ENCODE results near the gene USH1G.
"Not testable (repeated sequence)": the region's sequence is repeated elsewhere in the genome, so short reads cannot be mapped to it uniquely, and the experiment has no call there.

The USH1G gene

DNA sequence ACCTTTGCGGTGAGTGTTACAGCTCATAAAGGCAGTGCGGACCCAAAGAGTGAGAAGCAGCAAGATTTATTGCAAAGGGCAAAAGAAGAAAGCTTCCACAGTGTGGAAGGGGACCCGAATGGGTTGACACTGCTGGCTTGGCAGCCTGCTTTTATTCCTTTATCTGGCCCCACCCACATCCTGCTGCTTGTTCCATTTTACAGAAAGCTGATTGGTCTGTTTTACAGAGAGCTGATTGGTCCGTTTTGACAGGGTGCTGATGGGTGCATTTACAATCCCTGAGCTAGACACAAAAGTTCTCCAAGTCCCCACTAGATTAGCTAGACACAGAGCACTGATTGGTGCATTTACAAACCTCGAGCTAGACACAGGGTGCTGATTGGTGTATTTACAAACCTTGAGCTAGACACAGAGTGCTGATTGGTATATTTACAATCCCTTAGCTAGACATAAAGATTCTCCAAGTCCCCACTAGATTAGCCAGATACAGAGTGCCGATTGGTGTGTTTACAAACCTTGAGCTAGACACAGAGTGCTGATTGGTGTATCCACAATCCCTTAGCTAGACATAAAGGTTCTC lies 16.8 kb downstream of the USH1G start:
- not testable (repeated sequence) for DNase-seq

DNA sequence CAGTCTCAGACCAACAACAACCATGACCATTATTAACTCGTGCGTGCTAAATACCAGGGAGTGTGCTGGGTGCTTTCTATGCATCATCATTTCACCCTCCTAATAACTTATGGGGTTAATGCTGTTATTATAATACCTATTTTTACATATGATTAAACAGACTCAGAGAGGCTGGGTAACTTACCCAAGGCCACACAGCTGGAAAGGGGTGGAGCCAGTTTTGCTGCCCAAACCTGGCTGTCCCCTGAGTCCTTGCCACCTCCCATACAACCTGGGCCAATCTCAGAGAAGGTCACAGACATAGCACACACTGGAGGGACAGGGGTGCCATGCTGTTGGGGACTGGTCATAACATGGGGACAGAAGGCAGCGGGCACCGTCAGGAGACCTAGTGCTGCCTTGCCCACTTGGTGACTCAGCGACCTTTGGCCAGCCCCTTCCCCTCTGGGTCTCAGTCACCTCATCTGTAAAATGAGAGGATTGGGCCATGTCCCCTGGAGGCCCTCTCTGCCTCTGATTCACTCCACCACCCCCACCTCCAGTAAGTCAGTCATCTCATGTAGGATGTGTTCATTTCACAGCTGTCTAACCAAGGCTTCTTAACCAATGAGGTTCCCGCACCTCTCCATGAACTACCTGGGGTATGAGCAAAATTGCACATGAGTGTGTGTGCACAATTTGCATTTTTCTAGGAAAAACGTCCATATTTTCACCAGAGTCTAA lies 18.2 kb downstream of the USH1G start:
- DNase-seq, result no peak

DNA sequence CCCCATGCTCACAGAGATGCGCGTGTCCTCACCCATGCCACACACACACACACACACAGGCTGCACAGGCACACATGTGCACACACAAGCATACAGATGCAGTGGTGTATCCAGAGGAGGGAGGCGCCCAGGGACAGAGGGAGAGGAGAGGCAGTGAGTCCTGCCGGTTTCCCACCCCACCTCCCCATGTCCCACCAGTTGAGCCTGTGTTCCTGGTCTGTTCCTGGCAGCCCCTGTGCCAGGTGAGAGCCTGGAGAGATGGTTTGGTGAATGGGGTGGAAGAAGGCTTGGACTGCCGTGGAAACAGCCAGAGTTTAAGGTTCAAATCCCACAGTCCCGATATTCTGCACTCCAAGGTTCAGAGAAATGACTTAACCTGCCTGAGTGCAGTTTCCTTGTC lies 19.4 kb downstream of the USH1G start:
- no peak for DNase-seq

DNA sequence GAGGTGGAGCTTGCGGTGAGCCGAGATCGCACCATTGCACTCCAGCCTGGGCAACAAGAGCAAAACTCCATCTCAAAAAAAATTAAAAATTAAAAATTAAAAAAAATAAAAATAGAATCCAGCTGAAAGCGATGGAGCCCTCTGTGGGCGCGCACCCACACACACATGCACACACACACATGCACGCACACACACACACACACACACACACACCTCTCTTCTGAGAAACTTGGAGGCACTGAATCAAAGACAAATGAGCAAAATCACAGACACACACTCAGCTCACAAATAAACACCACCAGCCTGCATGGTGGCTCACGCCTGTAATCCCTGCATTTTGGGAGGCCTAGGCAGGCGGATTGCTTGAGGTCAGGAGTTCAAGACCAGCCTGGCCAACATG lies 20.0 kb downstream of the USH1G start:
- DNase-seq, result peak in 1 of 56 donors; percentile 6

DNA sequence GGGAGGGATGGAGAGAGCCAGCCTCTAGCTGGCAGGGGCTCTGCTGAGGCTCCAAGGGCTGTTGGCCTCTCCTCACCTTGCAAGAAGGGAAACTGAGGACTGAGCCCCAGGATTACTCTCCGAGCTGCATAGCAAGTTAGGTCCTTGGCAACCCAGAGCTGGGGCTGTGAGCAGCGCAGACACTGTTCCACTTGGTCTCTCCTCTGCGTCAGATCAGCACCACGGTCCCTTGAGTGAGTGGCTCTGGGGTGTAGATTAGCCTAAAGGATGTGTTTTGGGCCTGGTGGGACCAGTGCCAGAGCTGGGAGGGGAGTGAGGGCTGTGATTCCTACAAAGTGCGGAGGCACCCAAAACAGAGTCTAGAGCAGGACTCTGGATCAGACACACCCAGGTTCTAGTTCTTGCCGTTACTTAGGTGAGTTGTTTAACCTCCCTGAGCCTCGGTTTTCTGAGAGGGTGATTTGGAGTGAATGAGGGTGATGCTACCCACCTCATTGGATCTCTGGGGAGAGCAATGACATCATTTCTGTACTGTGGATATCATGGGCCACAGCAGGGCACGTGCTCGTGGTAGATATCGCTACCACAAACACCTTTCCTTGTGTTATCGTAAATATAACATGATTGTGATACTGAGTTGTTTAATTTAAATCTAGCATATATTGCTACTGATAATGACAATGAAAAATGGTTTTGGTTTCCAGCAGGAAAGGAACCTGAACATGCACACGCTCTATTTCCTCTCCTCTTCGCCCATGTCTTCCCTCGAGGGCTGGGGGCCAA lies 21.5 kb downstream of the USH1G start:
- no peak for DNase-seq

DNA sequence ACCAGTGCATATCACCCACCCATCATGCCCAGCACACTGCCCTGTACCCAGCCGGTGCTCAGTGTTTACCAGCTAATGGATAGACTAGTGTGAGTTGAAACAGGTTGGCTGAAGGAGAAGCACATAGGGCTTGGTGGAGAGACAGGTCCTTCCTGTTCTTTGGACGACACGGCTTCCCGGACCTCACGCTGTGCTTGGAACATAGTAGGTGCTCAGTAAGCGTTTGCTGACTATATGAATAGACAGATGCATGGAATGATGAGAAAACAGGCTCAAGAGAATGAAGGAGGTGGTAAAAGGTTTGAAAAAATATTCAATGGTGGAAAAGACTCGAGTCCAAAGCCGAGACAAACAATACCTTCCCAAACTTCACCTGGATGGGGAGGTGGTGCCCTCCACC lies 22.8 kb downstream of the USH1G start:
- no peak for DNase-seq

DNA sequence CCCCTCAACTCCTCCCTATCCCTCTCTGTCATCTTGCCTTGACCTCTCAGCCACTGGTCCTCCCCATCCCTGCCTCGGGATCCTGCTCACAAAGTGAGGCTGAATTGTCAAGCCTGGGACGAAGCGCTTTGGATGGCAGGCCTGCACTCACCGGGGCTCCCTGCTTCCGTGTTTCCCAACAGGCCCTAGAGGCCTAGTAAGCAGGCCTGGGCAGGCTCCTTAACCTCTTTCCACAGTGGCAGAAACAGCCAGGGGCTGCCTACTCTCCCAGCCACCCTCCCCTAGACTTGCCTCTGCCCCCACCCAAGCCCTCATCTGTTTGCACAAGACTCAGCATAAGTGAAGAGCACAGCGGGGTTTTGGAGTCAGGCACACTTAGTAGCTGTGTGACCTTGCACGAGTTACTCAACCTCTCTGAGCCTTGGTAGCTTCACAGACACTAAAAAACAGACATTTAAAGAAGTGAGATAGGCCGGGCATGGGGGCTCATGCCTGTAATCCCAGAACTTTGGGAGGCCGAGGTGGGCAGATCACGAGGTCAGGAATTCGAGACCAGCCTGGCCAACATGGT lies 24.6 kb downstream of the USH1G start:
- DNase-seq, result no peak

DNA sequence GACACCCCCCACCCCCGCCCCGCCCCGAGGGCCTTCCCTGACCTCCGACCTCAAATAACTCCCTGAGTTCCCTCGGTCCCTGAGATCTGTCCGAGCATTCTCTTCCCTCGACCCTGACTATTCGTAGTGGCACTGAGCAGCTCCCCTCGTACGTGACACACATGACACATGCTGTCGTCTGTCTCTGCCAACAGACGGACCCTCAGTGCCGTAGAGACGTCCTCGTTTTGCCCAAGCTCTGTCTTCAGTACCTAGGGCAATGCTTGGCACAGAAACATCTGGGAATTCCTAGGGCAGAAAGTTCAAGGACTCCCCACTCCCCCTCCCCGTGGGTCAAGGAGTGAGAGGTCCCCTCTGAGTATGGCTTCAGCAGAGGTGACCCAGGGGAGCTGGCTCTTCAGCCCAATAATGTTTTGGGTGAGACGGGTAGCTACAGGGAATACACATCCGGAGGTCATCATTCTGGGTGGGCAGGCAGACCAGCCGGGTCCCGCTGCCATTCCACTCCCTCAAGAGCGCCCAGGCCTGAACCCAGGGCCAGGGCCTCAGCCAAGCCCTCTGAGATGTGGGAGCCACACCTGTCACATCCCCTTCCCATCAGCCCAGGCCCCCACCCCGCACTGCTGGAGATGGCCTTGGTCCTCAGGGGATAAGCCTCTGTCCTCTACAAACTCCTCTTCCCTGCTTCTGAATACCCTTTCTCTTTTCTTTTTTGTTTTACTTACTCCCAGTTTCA lies 29.0 kb downstream of the USH1G start:
- DNase-seq, result no peak

DNA sequence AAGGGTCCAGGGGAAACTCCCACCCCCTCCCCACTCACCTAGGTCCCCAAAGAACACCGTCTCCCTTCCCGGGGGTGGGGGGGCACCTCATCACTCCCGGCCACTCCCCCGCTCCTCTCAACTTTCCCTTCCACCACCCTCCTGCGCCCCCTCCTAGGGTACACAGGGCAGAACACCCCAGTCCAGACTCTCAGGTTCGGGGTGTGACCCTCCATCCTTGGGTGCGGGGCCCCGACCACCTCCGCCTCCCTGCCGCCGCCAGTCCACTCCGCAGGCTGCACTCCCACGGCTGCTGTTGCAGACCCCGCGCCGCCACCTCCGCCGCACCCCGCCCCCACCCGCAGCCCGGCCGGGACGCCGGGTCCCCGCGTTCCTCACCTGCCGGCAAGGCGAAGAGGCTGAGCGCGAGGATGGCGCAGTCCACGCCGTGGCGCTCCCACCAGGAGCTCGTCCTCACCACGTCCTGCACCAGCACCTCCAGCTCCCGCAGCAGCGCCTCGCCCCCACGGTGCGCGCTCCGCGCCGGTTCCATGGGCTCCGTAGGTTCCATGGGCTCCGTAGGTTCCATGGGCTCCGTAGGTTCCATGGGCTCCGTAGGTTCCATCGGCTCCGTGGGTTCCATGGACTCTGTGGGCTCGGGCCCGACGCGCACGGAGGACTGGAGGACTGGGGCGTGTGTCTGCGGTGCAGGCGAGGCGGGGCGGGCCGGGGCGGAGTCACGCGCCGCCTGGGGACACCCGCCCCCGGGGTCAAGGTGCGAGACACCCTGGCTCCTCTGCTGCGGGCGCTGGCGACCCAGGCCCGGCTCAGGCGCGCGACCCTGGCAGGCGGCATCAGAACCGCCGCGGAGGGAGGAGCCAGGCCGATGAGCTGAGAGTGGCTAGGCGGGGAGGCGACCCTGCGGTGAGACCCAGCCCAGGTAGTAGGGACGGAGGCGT lies 29.8 kb downstream of the USH1G start, which contains the start of gene FADS6:
Gene FADS6, minus strand, starts transcription at position 660 of the 938 bp plus-strand sequence. Its CDS starts 38 bp downstream, at position 622.
- DNase-seq, result peak in 3 of 56 donors; percentile 12 to 55 (median 40)

DNA sequence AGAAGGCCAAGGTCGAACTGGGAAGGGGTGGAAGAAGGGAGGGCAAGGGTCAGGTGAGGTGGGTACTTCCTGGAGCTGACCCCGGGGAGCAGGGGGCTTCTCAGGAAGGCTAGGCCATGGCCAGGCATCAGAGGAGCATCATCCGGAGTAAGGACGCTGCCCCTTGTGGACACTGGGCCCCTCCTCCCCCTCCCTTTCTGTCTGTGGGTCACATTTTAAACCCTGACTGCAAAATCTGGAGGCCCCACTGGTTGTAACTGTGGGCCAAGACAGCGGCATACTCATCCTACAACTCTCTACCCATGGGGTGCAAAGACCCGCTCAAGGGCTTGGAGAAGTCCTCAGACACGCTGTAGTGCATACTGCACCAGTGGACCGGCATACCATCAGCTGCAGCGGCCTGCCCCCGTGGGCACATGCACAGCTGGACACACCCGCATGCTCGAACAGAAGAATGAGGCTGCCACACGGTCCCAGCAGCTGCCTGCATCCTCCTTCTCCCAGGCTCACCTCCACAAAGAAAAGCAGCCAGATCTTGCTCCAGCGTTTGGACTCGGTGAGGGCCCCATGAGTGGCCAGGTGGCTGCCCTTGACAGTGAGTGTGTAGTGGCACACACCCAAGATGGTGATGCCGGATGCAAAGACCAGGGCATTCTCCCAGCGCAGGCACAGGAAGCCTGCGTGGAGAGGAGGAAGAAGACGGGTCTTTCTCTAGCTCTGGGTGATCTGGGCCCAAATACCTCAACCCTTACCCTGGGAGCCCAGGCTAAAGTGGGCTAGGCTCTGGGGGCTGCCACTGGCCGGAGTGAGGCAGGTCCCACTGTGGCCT lies 30.8 kb downstream of the USH1G start:
- DNase-seq, result peak in 1 of 56 donors; percentile 8

DNA sequence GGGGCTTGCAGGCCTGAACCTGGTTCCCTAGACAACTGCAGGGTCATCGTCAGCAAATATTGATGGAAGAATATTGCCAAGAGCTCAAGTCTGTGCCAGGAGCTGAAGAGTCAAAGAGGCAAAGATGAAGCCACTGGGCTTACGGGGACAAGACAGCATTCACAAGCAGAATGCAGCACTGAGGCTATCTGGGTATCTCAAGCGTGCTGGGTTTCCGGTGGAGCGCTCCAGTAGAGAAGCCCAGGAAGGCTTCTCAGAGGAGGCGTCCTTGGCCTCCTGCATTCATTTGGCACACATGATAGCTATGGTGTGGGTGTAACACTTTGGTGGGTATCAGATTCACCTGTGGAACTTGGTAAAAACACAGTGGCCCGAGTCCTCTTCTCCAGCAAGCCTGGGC lies 32.5 kb downstream of the USH1G start:
- no peak for DNase-seq

DNA sequence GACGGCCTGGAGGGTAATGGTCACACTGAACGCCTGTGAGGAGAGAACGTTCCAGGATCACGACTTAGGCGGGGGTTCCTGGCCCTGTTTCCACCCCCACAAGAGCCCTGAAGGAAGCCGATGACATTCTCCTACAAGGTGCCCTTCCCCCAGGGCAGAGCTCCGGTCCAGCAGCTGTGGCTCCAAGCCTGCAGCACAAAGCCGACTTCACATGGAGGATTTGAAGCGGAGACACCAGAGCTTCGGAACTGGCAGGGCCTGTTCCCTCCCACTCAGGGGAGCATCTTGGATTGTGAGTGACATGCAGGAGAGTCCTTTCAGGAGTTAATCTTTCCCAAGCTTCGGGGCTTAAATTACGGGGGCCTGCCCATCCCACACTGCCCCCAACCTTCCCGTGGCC lies 34.6 kb downstream of the USH1G start:
- no peak for DNase-seq

DNA sequence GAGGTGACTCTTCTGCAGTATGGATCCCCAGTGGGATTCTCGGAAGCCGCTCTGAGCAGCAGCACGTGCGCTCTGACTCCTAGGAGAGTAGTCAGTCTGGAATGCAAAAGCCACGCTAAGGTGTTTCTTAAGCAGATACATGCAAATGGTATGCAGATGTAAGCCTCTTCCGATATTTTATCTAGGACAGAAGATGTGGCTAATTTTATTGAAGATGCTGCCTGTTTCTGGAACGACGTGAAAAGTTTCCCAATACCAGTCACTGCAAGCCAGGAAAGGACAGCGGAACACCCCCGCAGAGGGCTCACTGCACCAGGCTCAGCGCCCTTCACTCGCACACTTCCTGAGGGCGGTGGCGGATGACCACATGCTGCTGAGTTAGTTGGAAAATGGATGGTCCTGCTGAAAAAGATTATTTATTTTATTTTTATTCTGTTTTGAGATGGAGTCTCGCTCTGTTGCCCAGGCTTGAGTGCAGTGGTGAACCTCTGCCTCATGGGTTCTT lies 39.8 kb downstream of the USH1G start:
- no peak for DNase-seq

DNA sequence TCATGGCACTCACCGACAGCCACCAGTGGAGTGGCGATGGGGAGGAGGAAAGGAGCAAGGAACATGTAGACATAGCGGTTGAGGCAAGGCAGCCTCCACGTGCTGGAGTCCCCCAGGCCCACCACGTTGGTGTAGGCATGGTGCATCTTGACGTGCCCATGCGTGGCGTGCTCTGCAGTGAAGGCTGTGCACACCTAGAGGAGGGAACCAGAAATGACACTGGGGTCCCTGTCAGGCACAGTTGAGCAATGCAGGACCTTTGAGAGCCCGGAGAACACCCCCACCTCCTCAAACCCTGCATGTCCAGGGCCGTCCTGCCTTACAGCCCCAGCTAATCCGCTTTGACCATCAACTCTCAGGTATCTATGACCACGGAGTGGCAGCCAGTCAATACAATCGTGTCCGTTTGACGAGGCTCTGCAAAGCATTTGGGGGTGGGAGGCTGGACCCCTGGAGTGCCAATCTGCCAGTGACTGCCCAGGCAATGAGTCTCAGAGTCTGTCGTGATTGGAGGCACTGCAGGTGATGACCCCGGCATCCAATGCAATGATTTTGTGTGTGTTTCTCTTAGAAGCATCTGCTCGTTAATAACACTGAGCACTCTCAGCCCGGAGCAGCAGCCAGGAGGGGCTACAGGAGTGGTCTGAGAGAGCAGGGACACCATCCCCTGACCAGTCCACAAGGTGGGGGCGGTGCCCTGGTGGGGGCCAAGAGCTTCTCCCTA lies 40.4 kb downstream of the USH1G start:
- DNase-seq, result no peak

DNA sequence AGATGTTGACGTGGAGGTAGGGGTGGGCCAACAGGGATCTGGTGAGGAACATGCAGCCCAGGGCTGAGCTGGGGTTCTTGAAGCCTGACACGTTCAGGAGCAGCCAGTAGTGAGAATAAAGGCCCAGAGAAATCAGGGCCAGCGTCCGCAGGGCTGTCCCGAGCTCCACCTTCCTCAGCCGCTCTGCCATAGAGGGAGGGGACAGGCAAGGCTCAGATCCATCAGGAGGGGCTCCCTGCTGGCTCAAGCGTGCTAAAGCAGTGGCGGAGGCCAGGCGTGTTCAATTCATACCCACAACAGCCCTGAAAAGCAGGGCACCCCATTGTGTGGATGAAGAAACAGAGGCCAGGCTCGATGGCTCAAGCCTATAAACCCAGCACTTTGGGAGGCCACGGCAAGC lies 42.0 kb downstream of the USH1G start:
- DNase-seq, result no peak

DNA sequence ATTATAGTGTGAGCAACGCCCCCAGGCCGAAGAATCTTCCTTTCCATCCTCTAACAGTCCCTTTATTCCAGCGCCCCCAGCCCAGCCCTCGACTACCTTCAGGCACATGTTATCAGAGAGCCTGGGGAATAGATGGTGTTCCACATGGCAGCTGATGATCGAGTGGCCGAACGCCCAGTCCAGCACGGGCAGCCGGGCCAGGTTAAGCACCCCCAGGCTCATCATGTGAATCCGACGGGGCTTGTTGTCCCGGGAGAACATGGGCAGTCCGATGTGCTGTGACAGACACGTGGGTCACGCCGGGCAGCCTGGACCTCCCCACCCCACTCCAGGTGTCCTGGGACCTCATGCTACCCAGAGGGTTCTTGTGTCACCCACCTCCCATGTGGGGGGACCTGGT lies 43.7 kb downstream of the USH1G start:
- no peak for DNase-seq

DNA sequence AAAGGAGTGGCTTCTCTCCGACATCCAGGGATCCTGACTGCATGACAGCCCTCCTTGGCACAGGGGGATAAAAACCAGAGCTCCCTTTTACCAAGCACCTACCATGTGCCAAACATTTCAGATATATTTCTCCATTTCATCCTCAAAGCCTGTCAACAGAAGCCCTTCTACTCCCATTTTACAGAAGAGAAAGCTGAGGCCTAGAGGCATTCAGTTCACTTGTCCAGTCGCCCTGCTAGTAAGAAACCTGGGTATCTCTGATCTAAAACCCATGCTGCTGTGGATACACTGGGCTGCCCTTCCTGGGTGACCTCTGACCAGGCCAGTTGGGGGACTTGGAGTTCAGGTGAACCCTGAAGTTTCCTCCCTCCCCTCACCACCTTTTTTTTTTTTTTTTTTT lies 44.4 kb downstream of the USH1G start:
- no peak for DNase-seq

Data from nucleus accumbens (tissue), 56 donors.